Peyer's patch (tissue), 4 donors: ENCODE results near the gene ESPL1. TPM values are rescaled to one million over a fixed set of nuclear protein-coding genes. Genes with fewer than 3 reads are reported as not detected.
A peak's percentile ranks its signal among the peaks of the same experiment; 100 is the strongest.
"Not testable (repeated sequence)": the region's sequence is repeated elsewhere in the genome, so short reads cannot be mapped to it uniquely, and the experiment has no call there.

ENCODE experiments used
- DNase-seq, 3 donors: peaks; one replicate each; pipeline ENCODE4 v3.0.0-alpha.2; 2017 to 2019
- H3K27ac ChIP-seq, 4 donors: fragments of 200-600 bp; sonication (generic); one replicate each; pipeline ENCODE4 v1.5.1; 2016 to 2019
- H3K27me3 ChIP-seq, 2 donors: fragments of 200-600 bp; sonication (generic); one replicate each; pipeline ENCODE4 v1.5.1; 2019
- H3K36me3 ChIP-seq, 3 donors: fragments of 200-600 bp; sonication (generic); one replicate each; pipeline ENCODE4 v1.5.1; 2016 to 2019
- H3K4me1 ChIP-seq, 4 donors: fragments of 200-600 bp; sonication (generic); one replicate each; pipeline ENCODE4 v1.5.1; 2016 to 2019
- H3K4me3 ChIP-seq, 4 donors: fragments of 200-600 bp; sonication (generic); 1 replicate in 3 of 4; 2 replicates in 1 of 4; pipeline ENCODE4 v1.5.1; 2016 to 2019; ENCODE audit warnings: mild to moderate bottlenecking in 1 of 4
- H3K9me3 ChIP-seq, 4 donors: fragments of 200-600 bp; sonication (generic); one replicate each; pipeline ENCODE4 v1.5.1; 2016 to 2019; ENCODE audit warnings: mild to moderate bottlenecking in 1 of 4
- POLR2A ChIP-seq, 2 donors: fragments of 450-650 bp; IDR thresholded peaks; one replicate each; pipeline ENCODE4 v1.5.1; 2017; ENCODE audit warnings: antibody characterized with exemption in 2 of 2, mild to moderate bottlenecking in 2 of 2, moderate library complexity in 2 of 2
- total RNA-seq, 4 donors: library from RNA; depleted of rRNA; stranded (reverse); fragments of >200 nt; gene quantifications; one replicate each; pipeline ENCODE4 v1.1.0, GENCODE V29; 2016
- TF ChIP-seq, protein P1 (sequence below), 6 experiments: fragments of 450-650 bp in 4 of 6; fragments of 200-600 bp in 2 of 6; sonication (generic) in 1 of 6; IDR thresholded peaks; one replicate each; pipeline ENCODE4 v1.5.1; 2017 to 2019; ENCODE audit warnings: antibody characterized with exemption in 6 of 6, mild to moderate bottlenecking in 3 of 6, moderate library complexity in 1 of 6

Gene ESPL1
- total RNA-seq, 4 donors from 2014 or later = 47.0 to 108 (median 87.0) TPM

DNA sequence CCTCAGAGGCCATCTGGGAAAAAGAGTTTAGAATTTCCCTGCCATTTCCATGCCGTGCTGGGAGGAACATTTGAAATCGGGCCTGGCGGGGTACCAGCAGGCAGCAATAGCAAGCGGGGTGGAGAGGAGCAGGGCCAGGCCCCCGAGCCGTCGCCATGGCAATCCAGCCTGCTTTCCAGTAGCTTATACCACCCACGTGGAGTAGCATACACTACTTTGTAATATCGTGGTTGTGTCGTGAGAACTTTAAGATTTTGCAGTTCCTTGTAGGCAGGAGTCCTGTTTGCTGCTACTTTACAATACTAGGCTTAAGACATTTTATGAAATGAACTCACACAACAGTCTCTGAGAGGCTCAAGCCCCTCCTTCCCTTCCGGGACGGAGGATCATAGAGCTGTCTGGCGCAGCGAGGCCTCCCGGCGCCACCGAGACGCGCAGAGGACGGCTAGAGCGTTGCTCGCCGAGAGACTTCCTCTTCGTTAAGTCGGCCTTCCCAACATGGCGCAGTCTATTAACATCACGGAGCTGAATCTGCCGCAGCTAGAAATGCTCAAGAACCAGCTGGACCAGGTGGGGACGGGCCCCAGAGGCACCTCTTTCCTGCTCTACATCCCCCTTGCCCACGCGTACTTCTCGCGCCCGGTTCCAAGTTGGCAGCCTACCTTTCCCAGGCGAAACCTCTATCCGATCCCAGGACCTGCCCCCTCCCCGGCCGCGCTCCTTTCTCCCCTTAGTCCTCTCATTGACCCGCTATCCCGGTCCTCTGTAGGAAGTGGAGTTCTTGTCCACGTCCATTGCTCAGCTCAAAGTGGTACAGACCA is 27.2 kb downstream of the ESPL1 start, which contains the start of gene PFDN5:
PFDN5 (plus strand) TSS at position 473 of the 821 bp plus-strand sequence; CDS start at position 499, 26 bp downstream.
- Histone ChIP-seq H3K27ac (peak within 1 kb of the TSS; percentile 83 to 88 (median 87)), H3K27me3 (no peaks in the 10 kb centered on the region), H3K4me1 (peaks cover 0 to 32% (median 11%) of the 10 kb centered on the region in 4 donors), H3K36me3 (peaks cover 0 to 10% (median 0%) of the 10 kb centered on the region in 3 donors), H3K4me3 (peak within 1 kb of the TSS; percentile 72 to 95 (median 86)), H3K9me3 (no peaks in the 10 kb centered on the region)
- peak; percentile 44 to 68 for TF ChIP-seq POLR2A (IDR thresholded peaks at IDR 0.05)
- TF ChIP-seq, protein P1, sequence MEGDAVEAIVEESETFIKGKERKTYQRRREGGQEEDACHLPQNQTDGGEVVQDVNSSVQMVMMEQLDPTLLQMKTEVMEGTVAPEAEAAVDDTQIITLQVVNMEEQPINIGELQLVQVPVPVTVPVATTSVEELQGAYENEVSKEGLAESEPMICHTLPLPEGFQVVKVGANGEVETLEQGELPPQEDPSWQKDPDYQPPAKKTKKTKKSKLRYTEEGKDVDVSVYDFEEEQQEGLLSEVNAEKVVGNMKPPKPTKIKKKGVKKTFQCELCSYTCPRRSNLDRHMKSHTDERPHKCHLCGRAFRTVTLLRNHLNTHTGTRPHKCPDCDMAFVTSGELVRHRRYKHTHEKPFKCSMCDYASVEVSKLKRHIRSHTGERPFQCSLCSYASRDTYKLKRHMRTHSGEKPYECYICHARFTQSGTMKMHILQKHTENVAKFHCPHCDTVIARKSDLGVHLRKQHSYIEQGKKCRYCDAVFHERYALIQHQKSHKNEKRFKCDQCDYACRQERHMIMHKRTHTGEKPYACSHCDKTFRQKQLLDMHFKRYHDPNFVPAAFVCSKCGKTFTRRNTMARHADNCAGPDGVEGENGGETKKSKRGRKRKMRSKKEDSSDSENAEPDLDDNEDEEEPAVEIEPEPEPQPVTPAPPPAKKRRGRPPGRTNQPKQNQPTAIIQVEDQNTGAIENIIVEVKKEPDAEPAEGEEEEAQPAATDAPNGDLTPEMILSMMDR (IDR thresholded peaks at IDR 0.05) = peak in 4 of 6 experiments; percentile 10 to 49 (median 36)
- peak; percentile 86 to 95 (median 87) for DNase-seq

DNA sequence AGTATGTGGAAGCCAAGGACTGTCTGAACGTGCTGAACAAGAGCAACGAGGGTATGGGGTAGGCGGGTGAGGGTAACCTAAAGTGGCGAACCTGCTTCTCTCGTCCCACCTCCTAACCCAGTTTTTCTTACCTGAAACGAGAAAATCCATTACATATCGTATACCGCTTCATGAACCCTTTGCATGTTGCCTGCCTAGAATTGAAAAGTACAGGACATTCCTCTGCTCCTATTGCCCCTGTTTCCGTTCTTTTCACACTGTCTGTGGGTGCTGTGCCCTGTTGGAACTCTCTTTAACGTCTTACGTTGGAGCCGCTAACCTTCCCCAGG is 27.8 kb downstream of the ESPL1 start:
- no peak for TF ChIP-seq POLR2A (IDR thresholded peaks at IDR 0.05)
- TF ChIP-seq, protein P1 (IDR thresholded peaks at IDR 0.05) = no peak
- Histone ChIP-seq H3K27me3 (no peaks in the 10 kb centered on the region), H3K4me3 (peak overlapping the region; percentile 72 to 95 (median 86)), H3K4me1 (peaks cover 0 to 37% (median 17%) of the 10 kb centered on the region in 4 donors), H3K9me3 (no peaks in the 10 kb centered on the region), H3K36me3 (peaks cover 0 to 10% (median 0%) of the 10 kb centered on the region in 3 donors), H3K27ac (peak overlapping the region; percentile 83 to 88 (median 87))
- no peak for DNase-seq

DNA sequence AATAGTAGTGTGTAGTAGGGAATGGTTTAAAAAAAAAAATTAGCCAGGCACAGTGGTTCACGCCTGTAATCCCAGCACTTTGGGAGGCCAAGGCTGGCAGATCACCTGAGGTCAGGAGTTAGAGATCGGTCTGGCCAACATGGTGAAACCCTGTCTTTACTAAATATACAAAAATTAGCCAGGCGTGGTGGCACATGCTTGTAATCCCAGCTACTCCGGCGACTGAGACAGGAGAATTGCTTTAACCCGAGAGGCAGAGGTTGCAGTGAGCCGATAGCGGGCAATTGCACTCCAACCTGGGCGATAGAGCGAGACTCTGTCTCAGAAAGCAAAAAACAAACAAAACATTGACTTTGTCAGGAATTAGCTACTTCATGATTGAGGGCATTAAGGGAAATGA is 29.0 kb downstream of the ESPL1 start:
- H3K27ac ChIP-seq, H3K27me3 ChIP-seq, H3K4me3 ChIP-seq, H3K9me3 ChIP-seq, DNase-seq: not testable (repeated sequence)
- peaks cover 0 to 10% (median 0%) of the 10 kb centered on the region in 3 donors for H3K36me3 ChIP-seq
- H3K4me1 ChIP-seq = peaks cover 0 to 50% (median 21%) of the 10 kb centered on the region in 4 donors

DNA sequence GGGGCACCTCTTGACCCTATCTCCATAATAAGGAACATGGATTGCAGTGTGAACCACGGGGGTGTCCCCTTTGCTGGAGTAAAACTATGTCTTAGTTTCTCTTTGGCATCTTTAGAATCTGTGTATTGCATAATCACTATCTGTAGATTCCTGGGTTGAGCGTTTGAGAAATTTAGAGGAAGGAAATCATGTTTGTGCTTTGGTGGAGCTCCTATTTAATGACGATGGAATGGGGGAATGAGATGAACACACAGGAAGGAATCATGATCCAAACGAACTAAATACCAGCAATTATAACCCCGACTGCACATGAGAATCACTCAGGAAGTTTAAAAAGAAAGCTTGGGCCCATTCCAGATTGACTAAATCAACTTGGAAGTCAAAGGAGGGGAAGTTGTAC is 30.1 kb downstream of the ESPL1 start:
- H3K36me3 ChIP-seq = peaks cover 0 to 21% (median 0%) of the 10 kb centered on the region in 3 donors
- no peaks in the 10 kb centered on the region for H3K9me3 ChIP-seq
- no peak for TF ChIP-seq POLR2A (IDR thresholded peaks at IDR 0.05)
- TF ChIP-seq, protein P1 (IDR thresholded peaks at IDR 0.05) = no peak
- H3K27ac ChIP-seq = peak overlapping the region in 2 of 4 donors; percentile 17 to 33
- no peaks in the 10 kb centered on the region for H3K27me3 ChIP-seq
- no peak overlapping the region for H3K4me3 ChIP-seq
- peaks cover 0 to 54% (median 21%) of the 10 kb centered on the region in 4 donors for H3K4me1 ChIP-seq
- DNase-seq = no peak

DNA sequence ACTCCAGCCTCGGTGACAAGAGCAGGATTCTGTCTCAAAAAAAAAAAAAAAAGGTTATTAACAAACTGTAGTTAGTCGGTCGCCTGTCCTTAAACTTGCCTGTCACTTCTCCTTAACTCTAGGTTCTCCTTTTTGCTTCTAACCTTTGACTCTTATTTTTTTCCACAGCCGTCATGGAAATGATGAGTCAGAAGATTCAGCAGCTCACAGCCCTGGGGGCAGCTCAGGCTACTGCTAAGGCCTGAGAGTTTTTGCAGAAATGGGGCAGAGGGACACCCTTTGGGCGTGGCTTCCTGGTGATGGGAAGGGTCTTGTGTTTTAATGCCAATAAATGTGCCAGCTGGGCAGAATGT is 31.0 kb downstream of the ESPL1 start:
- Histone ChIP-seq H3K27me3 (no peaks in the 10 kb centered on the region), H3K4me3 (peak overlapping the region in 3 of 4 donors; percentile 74 to 85 (median 74)), H3K4me1 (peaks cover 0 to 54% (median 21%) of the 10 kb centered on the region in 4 donors), H3K9me3 (no peaks in the 10 kb centered on the region), H3K27ac (peak overlapping the region; percentile 53 to 87 (median 62)), H3K36me3 (peaks cover 0 to 26% (median 0%) of the 10 kb centered on the region in 3 donors)
- DNase-seq = no peak
- TF ChIP-seq, protein P1 (IDR thresholded peaks at IDR 0.05) = peak in 1 of 6 experiments; percentile 2
- TF ChIP-seq POLR2A (IDR thresholded peaks at IDR 0.05) = no peak
